ENCODE measurements around the gene RPS6KB2. TPM values are rescaled to one million over a fixed set of nuclear protein-coding genes. Genes with fewer than 3 reads are reported as not detected.
A peak's percentile ranks its signal among the peaks of the same experiment; 100 is the strongest.

RPS6KB2 gene
- polyA plus RNA-seq, 1 donor from 2014 or later: 92.8 TPM

DNA sequence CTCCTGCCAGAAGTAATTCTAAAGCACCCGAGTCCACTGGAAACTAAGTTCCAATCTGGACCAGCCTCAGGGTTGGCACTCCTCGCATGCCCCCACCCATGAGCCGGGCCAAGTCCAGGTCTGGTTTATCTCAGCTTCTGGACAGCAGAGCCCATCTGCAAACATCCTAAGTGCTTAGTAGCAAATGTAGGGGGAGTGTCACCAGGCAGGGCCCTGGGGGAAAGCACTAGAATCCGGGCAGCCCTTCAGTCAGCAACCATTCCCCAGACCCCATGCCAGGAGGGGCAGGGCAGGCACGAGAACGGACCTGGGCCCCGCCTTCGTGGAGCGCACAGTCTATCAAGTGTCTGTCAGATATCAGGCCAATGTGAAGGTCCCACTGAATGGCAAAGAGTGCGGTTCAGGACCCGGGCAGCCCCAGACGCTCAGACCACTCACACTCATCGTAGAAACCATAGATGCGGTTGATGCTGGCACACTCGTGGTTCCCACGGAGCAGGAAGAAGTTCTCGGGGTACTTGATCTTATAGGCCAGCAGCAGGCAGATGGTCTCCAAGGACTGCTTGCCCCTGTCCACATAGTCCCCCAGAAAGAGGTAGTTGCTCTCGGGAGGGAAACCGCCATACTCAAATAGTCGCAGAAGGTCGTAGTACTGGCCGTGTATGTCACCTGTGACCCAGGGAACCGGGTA, 27.9 kb upstream of the RPS6KB2 start:
- Histone ChIP-seq H3K27me3 (ENCODE audit: insufficient read depth, low read depth, low read length) (no peaks in the 10 kb centered on the region), H3F3A (ENCODE audit: insufficient read depth, low read length, poor library complexity, severe bottlenecking) (no peaks in the 10 kb centered on the region), H3K36me3 (ENCODE audit: insufficient read depth, low read length) (no peaks in the 10 kb centered on the region), H3K4me2 (ENCODE audit: low read length) (peak overlapping the region; percentile 78), H3K4me3 (ENCODE audit: low read length) (peak overlapping the region; percentile 98), H3K9ac (ENCODE audit: low read length) (peak overlapping the region; percentile 85), H4K20me1 (ENCODE audit: insufficient read depth) (no peaks in the 10 kb centered on the region), H3K27ac (ENCODE audit: low read length) (no peak overlapping the region), H3K79me2 (replicated peaks; ENCODE audit: insufficient read depth, low read length) (peaks cover 11% of the 10 kb centered on the region), H3K9me2 (ENCODE audit: insufficient read depth, low read length) (no peaks in the 10 kb centered on the region), H3K9me3 (ENCODE audit: low read length) (no peaks in the 10 kb centered on the region), H2AFZ (ENCODE audit: low read depth, low read length) (no peak overlapping the region)
- TF ChIP-seq MXI1 (conservative IDR thresholded peaks at IDR 0.05; ENCODE audit: poor library complexity, severe bottlenecking) (no peak), POLR2AphosphoS5 (IDR thresholded peaks at IDR 0.05) (no peak), TAF1 (IDR thresholded peaks at IDR 0.05; ENCODE audit: low read depth) (no peak), EZH2 (IDR thresholded peaks at IDR 0.05; ENCODE audit: borderline replicate concordance, insufficient read depth, low read length, poor library complexity, severe bottlenecking) (no peak), EP300 (conservative IDR thresholded peaks at IDR 0.05; ENCODE audit: poor library complexity, severe bottlenecking) (no peak), RAD21 (conservative IDR thresholded peaks at IDR 0.05) (no peak), SMC3 (conservative IDR thresholded peaks at IDR 0.05; ENCODE audit: poor library complexity) (no peak)
- TF ChIP-seq, protein P1, sequence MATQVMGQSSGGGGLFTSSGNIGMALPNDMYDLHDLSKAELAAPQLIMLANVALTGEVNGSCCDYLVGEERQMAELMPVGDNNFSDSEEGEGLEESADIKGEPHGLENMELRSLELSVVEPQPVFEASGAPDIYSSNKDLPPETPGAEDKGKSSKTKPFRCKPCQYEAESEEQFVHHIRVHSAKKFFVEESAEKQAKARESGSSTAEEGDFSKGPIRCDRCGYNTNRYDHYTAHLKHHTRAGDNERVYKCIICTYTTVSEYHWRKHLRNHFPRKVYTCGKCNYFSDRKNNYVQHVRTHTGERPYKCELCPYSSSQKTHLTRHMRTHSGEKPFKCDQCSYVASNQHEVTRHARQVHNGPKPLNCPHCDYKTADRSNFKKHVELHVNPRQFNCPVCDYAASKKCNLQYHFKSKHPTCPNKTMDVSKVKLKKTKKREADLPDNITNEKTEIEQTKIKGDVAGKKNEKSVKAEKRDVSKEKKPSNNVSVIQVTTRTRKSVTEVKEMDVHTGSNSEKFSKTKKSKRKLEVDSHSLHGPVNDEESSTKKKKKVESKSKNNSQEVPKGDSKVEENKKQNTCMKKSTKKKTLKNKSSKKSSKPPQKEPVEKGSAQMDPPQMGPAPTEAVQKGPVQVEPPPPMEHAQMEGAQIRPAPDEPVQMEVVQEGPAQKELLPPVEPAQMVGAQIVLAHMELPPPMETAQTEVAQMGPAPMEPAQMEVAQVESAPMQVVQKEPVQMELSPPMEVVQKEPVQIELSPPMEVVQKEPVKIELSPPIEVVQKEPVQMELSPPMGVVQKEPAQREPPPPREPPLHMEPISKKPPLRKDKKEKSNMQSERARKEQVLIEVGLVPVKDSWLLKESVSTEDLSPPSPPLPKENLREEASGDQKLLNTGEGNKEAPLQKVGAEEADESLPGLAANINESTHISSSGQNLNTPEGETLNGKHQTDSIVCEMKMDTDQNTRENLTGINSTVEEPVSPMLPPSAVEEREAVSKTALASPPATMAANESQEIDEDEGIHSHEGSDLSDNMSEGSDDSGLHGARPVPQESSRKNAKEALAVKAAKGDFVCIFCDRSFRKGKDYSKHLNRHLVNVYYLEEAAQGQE (IDR thresholded peaks at IDR 0.05; ENCODE audit: borderline replicate concordance): no peak
- TF ChIP-seq, protein P2, sequence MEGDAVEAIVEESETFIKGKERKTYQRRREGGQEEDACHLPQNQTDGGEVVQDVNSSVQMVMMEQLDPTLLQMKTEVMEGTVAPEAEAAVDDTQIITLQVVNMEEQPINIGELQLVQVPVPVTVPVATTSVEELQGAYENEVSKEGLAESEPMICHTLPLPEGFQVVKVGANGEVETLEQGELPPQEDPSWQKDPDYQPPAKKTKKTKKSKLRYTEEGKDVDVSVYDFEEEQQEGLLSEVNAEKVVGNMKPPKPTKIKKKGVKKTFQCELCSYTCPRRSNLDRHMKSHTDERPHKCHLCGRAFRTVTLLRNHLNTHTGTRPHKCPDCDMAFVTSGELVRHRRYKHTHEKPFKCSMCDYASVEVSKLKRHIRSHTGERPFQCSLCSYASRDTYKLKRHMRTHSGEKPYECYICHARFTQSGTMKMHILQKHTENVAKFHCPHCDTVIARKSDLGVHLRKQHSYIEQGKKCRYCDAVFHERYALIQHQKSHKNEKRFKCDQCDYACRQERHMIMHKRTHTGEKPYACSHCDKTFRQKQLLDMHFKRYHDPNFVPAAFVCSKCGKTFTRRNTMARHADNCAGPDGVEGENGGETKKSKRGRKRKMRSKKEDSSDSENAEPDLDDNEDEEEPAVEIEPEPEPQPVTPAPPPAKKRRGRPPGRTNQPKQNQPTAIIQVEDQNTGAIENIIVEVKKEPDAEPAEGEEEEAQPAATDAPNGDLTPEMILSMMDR (IDR thresholded peaks at IDR 0.05; ENCODE audit: poor library complexity, severe bottlenecking): no peak

DNA sequence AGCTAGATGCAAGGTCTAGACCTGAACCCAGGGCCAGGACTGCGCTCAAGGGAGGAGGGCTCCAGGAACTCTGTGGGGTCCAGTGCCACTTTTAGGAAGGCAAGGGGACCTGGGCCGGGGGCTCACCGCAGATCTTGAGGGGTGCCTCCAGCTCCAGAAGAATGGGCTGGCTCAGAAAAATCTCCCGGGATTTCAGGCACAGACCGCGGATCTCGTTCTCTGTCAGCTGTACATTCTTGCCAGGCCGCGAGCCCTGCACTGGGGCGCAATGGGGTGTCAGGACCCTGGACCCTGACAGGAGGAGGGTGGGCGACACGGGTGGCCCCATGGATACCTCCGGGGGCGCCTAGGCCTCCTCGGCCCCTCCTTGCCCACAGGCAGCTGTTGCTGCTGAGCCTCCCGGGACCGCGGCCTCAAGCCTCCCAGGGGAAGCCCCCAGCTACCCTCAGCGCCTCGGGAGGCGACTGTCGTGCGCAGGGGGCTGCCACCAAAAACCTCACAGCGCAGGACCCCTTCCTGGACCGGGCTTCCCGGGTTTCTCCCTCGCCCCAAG, 27.3 kb upstream of the RPS6KB2 start:
- H3K4me3 ChIP-seq (ENCODE audit: low read length): peak overlapping the region; percentile 98
- no peaks in the 10 kb centered on the region for H3K27me3 ChIP-seq (ENCODE audit: insufficient read depth, low read depth, low read length)
- H3K9ac ChIP-seq (ENCODE audit: low read length): peak overlapping the region; percentile 85
- peaks cover 11% of the 10 kb centered on the region for H3K79me2 ChIP-seq (replicated peaks; ENCODE audit: insufficient read depth, low read length)
- H3K9me3 ChIP-seq (ENCODE audit: low read length): no peaks in the 10 kb centered on the region
- H3K27ac ChIP-seq (ENCODE audit: low read length): peak overlapping the region; percentile 24
- H2AFZ ChIP-seq (ENCODE audit: low read depth, low read length): no peak overlapping the region
- TF ChIP-seq SMC3 (conservative IDR thresholded peaks at IDR 0.05; ENCODE audit: poor library complexity): no peak
- no peak for TF ChIP-seq EZH2 (IDR thresholded peaks at IDR 0.05; ENCODE audit: borderline replicate concordance, insufficient read depth, low read length, poor library complexity, severe bottlenecking)
- no peak for TF ChIP-seq MXI1 (conservative IDR thresholded peaks at IDR 0.05; ENCODE audit: poor library complexity, severe bottlenecking)
- TF ChIP-seq TAF1 (IDR thresholded peaks at IDR 0.05; ENCODE audit: low read depth): no peak
- TF ChIP-seq, protein P1 (IDR thresholded peaks at IDR 0.05; ENCODE audit: borderline replicate concordance): no peak
- TF ChIP-seq RAD21 (conservative IDR thresholded peaks at IDR 0.05): no peak
- TF ChIP-seq POLR2AphosphoS5 (IDR thresholded peaks at IDR 0.05): no peak
- no peaks in the 10 kb centered on the region for H4K20me1 ChIP-seq (ENCODE audit: insufficient read depth)
- no peaks in the 10 kb centered on the region for H3K36me3 ChIP-seq (ENCODE audit: insufficient read depth, low read length)
- H3F3A ChIP-seq (ENCODE audit: insufficient read depth, low read length, poor library complexity, severe bottlenecking): no peaks in the 10 kb centered on the region
- peak overlapping the region; percentile 78 for H3K4me2 ChIP-seq (ENCODE audit: low read length)
- H3K9me2 ChIP-seq (ENCODE audit: insufficient read depth, low read length): no peaks in the 10 kb centered on the region
